Measurements from ENCODE around the gene TRIM46.

- no peak for TF ChIP-seq CTCF (IDR thresholded peaks at IDR 0.05)
- TF ChIP-seq POLR2A (IDR thresholded peaks at IDR 0.05) = no peak
Measured at GRCh38 chr1:155199792-155200191, 26.1 kb downstream of the TRIM46 start.

Data from prostate gland (tissue), 2 donors.